GM23338 (cell line): ENCODE results near the gene TCIRG1. TPM values are rescaled to one million over a fixed set of nuclear protein-coding genes. Genes with fewer than 3 reads are reported as not detected.

ENCODE experiments used
- CREB1 ChIP-seq: fragments of 250-450 bp; sonication (Bioruptor Pico); IDR thresholded peaks from 2 replicates; pipeline ENCODE4 v1.5.0; 2020; ENCODE audit warnings: low read depth, mild to moderate bottlenecking, moderate library complexity
- POLR2AphosphoS5 ChIP-seq: IDR thresholded peaks from 2 replicates; pipeline ENCODE4 v1.6.1; 2016; ENCODE audit warnings: antibody characterized with exemption, low read depth
- STAT1 ChIP-seq: IDR thresholded peaks from one replicate; pipeline ENCODE4 v1.6.1; 2016; ENCODE audit warnings: antibody characterized with exemption; ENCODE audit not compliant: unreplicated experiment
- ZNF114 ChIP-seq: fragments of 250-450 bp; sonication (Bioruptor Pico); IDR thresholded peaks from 2 replicates; pipeline ENCODE4 v1.5.0; 2020; ENCODE audit warnings: mild to moderate bottlenecking, moderate library complexity
- polyA plus RNA-seq: library from polyadenylated mRNA; unstranded; fragments of >200 nt; fragmentation: Nextera tagmentation; extraction: Ambion mirVana; gene quantifications from 2 replicates; pipeline ENCODE4 v1.2.1, GENCODE V29; 2016
- total RNA-seq: library from RNA; depleted of rRNA; stranded (reverse); fragments of >200 nt; shearing (Covaris generic); gene quantifications from 2 replicates; pipeline ENCODE4 v1.2.3, GENCODE V29; 2014
- TF ChIP-seq, protein P1 (sequence below): fragments of 250-450 bp; sonication (Bioruptor Pico); IDR thresholded peaks from 2 replicates; pipeline ENCODE4 v1.5.0; 2020; ENCODE audit warnings: mild to moderate bottlenecking, moderate library complexity
- TF ChIP-seq, protein P2 (sequence below): IDR thresholded peaks from one replicate; pipeline ENCODE4 v1.6.1; 2018; ENCODE audit warnings: antibody characterized with exemption; ENCODE audit not compliant: unreplicated experiment
- TF ChIP-seq, protein P3 (sequence below), 2 experiments: fragments of 200-600 bp in 1 of 2; sonication (generic) in 1 of 2; conservative IDR thresholded peaks; 2 replicates each; pipeline versions ENCODE4 v1.5.1 to v1.6.1; 2016 to 2017; ENCODE audit warnings: antibody characterized with exemption in 2 of 2, low read depth in 2 of 2, mild to moderate bottlenecking in 2 of 2, moderate library complexity in 1 of 2

Gene TCIRG1
- total and polyA plus RNA-seq, 2 experiments from 2014 or later, result 20.4 to 40.4 TPM

DNA sequence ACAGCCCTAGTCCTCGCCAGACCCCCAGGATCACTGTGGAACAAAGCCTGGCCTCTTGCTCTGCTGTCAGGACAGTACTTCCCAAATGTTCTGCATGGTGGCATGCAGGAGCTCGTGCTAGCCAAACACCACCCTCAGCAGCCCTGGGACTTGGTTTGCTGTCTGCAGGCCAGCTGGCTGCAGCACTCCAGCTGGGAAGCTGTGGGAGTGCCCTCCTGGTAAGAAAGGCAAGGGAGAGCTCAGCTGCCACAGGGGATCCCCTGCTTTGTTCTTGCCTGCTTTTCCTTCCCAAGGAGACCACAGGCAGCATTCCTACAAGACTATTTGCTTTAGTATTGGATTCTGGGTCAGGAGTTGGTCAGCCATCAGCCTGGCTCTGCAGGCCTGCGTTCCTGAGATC lies 27.9 kb downstream of the TCIRG1 start (continued):
- TF ChIP-seq, protein P1, sequence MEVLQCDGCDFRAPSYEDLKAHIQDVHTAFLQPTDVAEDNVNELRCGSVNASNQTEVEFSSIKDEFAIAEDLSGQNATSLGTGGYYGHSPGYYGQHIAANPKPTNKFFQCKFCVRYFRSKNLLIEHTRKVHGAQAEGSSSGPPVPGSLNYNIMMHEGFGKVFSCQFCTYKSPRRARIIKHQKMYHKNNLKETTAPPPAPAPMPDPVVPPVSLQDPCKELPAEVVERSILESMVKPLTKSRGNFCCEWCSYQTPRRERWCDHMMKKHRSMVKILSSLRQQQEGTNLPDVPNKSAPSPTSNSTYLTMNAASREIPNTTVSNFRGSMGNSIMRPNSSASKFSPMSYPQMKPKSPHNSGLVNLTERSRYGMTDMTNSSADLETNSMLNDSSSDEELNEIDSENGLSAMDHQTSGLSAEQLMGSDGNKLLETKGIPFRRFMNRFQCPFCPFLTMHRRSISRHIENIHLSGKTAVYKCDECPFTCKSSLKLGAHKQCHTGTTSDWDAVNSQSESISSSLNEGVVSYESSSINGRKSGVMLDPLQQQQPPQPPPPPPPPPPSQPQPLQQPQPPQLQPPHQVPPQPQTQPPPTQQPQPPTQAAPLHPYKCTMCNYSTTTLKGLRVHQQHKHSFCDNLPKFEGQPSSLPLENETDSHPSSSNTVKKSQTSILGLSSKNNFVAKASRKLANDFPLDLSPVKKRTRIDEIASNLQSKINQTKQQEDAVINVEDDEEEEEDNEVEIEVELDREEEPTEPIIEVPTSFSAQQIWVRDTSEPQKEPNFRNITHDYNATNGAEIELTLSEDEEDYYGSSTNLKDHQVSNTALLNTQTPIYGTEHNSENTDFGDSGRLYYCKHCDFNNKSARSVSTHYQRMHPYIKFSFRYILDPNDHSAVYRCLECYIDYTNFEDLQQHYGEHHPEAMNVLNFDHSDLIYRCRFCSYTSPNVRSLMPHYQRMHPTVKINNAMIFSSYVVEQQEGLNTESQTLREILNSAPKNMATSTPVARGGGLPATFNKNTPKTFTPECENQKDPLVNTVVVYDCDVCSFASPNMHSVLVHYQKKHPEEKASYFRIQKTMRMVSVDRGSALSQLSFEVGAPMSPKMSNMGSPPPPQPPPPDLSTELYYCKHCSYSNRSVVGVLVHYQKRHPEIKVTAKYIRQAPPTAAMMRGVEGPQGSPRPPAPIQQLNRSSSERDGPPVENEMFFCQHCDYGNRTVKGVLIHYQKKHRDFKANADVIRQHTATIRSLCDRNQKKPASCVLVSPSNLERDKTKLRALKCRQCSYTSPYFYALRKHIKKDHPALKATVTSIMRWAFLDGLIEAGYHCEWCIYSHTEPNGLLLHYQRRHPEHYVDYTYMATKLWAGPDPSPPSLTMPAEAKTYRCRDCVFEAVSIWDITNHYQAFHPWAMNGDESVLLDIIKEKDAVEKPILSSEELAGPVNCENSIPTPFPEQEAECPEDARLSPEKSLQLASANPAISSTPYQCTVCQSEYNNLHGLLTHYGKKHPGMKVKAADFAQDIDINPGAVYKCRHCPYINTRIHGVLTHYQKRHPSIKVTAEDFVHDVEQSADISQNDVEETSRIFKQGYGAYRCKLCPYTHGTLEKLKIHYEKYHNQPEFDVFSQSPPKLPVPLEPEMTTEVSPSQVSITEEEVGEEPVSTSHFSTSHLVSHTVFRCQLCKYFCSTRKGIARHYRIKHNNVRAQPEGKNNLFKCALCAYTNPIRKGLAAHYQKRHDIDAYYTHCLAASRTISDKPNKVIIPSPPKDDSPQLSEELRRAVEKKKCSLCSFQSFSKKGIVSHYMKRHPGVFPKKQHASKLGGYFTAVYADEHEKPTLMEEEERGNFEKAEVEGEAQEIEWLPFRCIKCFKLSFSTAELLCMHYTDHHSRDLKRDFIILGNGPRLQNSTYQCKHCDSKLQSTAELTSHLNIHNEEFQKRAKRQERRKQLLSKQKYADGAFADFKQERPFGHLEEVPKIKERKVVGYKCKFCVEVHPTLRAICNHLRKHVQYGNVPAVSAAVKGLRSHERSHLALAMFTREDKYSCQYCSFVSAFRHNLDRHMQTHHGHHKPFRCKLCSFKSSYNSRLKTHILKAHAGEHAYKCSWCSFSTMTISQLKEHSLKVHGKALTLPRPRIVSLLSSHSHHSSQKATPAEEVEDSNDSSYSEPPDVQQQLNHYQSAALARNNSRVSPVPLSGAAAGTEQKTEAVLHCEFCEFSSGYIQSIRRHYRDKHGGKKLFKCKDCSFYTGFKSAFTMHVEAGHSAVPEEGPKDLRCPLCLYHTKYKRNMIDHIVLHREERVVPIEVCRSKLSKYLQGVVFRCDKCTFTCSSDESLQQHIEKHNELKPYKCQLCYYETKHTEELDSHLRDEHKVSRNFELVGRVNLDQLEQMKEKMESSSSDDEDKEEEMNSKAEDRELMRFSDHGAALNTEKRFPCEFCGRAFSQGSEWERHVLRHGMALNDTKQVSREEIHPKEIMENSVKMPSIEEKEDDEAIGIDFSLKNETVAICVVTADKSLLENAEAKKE (CRISPR knock-in tag), result no peak
- TF ChIP-seq, protein P2, sequence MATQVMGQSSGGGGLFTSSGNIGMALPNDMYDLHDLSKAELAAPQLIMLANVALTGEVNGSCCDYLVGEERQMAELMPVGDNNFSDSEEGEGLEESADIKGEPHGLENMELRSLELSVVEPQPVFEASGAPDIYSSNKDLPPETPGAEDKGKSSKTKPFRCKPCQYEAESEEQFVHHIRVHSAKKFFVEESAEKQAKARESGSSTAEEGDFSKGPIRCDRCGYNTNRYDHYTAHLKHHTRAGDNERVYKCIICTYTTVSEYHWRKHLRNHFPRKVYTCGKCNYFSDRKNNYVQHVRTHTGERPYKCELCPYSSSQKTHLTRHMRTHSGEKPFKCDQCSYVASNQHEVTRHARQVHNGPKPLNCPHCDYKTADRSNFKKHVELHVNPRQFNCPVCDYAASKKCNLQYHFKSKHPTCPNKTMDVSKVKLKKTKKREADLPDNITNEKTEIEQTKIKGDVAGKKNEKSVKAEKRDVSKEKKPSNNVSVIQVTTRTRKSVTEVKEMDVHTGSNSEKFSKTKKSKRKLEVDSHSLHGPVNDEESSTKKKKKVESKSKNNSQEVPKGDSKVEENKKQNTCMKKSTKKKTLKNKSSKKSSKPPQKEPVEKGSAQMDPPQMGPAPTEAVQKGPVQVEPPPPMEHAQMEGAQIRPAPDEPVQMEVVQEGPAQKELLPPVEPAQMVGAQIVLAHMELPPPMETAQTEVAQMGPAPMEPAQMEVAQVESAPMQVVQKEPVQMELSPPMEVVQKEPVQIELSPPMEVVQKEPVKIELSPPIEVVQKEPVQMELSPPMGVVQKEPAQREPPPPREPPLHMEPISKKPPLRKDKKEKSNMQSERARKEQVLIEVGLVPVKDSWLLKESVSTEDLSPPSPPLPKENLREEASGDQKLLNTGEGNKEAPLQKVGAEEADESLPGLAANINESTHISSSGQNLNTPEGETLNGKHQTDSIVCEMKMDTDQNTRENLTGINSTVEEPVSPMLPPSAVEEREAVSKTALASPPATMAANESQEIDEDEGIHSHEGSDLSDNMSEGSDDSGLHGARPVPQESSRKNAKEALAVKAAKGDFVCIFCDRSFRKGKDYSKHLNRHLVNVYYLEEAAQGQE, result no peak
- TF ChIP-seq POLR2AphosphoS5, result no peak
- TF ChIP-seq CREB1 (CRISPR knock-in tag), result no peak
- TF ChIP-seq, protein P3, sequence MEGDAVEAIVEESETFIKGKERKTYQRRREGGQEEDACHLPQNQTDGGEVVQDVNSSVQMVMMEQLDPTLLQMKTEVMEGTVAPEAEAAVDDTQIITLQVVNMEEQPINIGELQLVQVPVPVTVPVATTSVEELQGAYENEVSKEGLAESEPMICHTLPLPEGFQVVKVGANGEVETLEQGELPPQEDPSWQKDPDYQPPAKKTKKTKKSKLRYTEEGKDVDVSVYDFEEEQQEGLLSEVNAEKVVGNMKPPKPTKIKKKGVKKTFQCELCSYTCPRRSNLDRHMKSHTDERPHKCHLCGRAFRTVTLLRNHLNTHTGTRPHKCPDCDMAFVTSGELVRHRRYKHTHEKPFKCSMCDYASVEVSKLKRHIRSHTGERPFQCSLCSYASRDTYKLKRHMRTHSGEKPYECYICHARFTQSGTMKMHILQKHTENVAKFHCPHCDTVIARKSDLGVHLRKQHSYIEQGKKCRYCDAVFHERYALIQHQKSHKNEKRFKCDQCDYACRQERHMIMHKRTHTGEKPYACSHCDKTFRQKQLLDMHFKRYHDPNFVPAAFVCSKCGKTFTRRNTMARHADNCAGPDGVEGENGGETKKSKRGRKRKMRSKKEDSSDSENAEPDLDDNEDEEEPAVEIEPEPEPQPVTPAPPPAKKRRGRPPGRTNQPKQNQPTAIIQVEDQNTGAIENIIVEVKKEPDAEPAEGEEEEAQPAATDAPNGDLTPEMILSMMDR (conservative IDR thresholded peaks at IDR 0.05; ENCODE audit: low read depth in 2 of 2), result no peak
- no peak for TF ChIP-seq ZNF114 (CRISPR knock-in tag)
- no peak for TF ChIP-seq STAT1
